ENCODE results near the gene PCDHB6.
"Not testable (repeated sequence)": the region's sequence is repeated elsewhere in the genome, so short reads cannot be mapped to it uniquely, and the experiment has no call there.

PCDHB6 gene

DNA sequence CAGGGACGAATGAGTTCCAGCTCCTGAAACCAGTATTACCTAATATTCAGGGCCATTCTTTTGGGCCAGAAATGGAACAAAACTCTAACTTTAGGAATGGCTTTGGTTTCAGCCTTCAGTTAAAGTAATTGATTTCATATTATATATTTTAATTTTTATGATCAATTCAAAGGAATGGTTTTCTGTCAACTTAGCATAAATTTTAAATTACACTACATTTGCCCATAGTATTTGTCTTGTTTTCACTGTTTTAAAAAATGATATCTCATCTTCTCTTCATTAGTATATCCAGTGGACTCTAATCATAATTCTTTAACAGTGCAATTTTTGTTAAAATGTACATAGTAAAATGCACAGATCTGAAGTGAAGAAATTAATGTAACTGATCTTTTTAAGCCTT lies 30.5 kb downstream of the PCDHB6 start:
- Mint-ChIP-seq H3K27me3 (peaks cover 40% of the 10 kb centered on the region), H3K4me1 (no peaks in the 10 kb centered on the region), H3K4me3 (no peak overlapping the region), H3K9me3 (peaks cover 32% of the 10 kb centered on the region), H3K27ac (no peak overlapping the region), H3K36me3 (ENCODE audit: low read depth) (peaks cover 7% of the 10 kb centered on the region)
- ATAC-seq, result no peak
- DNase-seq, result no peak

DNA sequence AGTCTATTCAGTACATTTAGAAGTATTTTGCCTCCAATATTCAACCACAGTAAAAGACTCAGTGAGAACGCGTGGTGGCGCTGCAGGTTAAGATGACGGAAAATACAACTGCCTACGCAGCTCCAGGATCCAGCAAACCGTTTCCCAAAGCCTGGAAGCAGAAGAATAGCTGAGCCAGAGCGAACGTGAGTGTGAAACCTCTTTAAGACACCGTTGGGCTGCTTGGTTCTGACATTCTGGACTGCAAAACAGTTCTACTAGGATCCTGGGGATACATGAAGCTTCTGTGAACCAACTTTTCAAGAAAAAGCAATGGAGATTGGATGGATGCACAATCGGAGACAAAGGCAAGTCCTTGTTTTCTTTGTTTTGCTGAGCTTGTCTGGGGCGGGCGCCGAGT lies 32.4 kb downstream of the PCDHB6 start, which contains the start of gene PCDHB16:
TSS of gene PCDHB16 (plus strand) at position 140 of the 400 bp plus-strand sequence. CDS start at position 313, 173 bp downstream.
- Mint-ChIP-seq H3K27me3 (peaks cover 49% of the 10 kb centered on the region), H3K9me3 (peaks cover 37% of the 10 kb centered on the region), H3K36me3 (ENCODE audit: low read depth) (peaks cover 10% of the 10 kb centered on the region), H3K27ac (no peak within 1 kb of the TSS), H3K4me3 (no peak within 1 kb of the TSS), H3K4me1 (peaks cover 4% of the 10 kb centered on the region)
- no peak for DNase-seq
- ATAC-seq, result no peak

DNA sequence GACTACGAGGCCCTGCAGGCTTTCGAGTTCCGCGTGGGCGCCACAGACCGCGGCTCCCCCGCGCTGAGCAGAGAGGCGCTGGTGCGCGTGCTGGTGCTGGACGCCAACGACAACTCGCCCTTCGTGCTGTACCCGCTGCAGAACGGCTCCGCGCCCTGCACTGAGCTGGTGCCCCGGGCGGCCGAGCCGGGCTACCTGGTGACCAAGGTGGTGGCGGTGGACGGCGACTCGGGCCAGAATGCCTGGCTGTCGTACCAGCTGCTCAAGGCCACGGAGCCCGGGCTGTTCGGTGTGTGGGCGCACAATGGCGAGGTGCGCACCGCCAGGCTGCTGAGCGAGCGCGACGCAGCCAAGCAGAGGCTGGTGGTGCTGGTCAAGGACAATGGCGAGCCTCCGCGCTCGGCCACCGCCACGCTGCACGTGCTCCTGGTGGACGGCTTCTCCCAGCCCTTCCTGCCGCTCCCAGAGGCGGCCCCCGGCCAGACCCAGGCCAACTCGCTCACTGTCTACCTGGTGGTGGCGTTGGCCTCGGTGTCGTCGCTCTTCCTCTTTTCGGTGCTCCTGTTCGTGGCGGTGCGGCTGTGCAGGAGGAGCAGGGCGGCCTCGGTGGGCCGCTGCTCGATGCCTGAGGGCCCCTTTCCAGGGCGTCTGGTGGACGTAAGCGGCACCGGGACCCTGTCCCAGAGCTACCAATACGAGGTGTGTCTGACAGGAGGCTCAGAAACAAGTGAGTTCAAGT lies 34.4 kb downstream of the PCDHB6 start:
- not testable (repeated sequence) for H3K4me3 Mint-ChIP-seq, DNase-seq

DNA sequence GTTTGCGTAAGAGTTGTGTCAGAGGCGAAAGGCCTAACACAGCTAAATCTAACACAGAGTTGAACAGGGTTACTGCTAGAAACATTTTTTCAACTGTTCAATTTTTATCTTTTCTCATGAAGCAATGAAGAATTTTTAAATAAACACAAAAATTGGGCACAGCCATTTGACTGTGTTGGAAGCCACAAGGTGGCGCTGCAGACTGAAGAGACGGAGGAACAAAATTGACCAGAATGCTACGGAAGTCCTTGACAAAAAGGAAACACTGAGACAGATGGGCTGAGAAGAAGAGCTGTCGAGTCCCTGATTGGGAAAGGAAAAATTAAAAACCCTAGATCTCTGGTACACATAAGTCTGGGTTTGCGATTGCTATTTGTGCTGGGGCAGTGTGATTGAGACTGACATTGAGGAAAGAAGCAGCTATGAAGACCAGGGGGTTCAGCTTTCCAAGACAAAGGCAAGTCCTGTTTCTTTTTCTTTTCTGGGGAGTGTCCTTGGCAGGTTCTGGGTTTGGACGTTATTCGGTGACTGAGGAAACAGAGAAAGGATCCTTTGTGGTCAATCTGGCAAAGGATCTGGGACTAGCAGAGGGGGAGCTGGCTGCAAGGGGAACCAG lies 37.1 kb downstream of the PCDHB6 start, which contains the start of gene PCDHB9:
TSS of gene PCDHB9 (plus strand) at position 265 of the 616 bp plus-strand sequence. CDS start at position 423, 158 bp downstream.
- H3K4me3 Mint-ChIP-seq, result peak within 1 kb of the TSS; percentile 30
- ATAC-seq (no peak), DNase-seq (peak; percentile 20)
- peaks cover 55% of the 10 kb centered on the region for H3K27me3 Mint-ChIP-seq
- H3K36me3 Mint-ChIP-seq (ENCODE audit: low read depth), result peaks cover 19% of the 10 kb centered on the region
- peaks cover 4% of the 10 kb centered on the region for H3K4me1 Mint-ChIP-seq
- H3K9me3 Mint-ChIP-seq, result peaks cover 44% of the 10 kb centered on the region
- H3K27ac Mint-ChIP-seq, result no peak within 1 kb of the TSS

More for the DNA sequence above, 34.4 kb downstream of the PCDHB6 start:
- not testable (repeated sequence) for H3K4me1 Mint-ChIP-seq, H3K27ac Mint-ChIP-seq, ATAC-seq
- H3K36me3 Mint-ChIP-seq (ENCODE audit: low read depth), result peaks cover 15% of the 10 kb centered on the region
- peaks cover 46% of the 10 kb centered on the region for H3K9me3 Mint-ChIP-seq
- peaks cover 58% of the 10 kb centered on the region for H3K27me3 Mint-ChIP-seq

DNA sequence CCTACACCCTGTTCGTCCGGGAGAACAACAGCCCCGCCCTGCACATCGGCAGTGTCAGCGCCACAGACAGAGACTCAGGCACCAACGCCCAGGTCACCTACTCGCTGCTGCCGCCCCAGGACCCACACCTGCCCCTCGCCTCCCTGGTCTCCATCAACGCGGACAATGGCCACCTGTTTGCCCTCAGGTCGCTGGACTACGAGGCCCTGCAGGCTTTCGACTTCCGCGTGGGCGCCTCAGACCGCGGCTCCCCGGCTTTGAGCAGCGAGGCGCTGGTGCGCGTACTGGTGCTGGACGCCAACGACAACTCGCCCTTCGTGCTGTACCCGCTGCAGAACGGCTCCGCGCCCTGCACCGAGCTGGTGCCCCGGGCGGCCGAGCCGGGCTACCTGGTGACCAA lies 38.8 kb downstream of the PCDHB6 start:
- peaks cover 50% of the 10 kb centered on the region for H3K27me3 Mint-ChIP-seq
- not testable (repeated sequence) for H3K4me1 Mint-ChIP-seq, ATAC-seq, DNase-seq, H3K4me3 Mint-ChIP-seq, H3K27ac Mint-ChIP-seq
- H3K9me3 Mint-ChIP-seq, result peaks cover 35% of the 10 kb centered on the region
- H3K36me3 Mint-ChIP-seq (ENCODE audit: low read depth), result peaks cover 21% of the 10 kb centered on the region

DNA sequence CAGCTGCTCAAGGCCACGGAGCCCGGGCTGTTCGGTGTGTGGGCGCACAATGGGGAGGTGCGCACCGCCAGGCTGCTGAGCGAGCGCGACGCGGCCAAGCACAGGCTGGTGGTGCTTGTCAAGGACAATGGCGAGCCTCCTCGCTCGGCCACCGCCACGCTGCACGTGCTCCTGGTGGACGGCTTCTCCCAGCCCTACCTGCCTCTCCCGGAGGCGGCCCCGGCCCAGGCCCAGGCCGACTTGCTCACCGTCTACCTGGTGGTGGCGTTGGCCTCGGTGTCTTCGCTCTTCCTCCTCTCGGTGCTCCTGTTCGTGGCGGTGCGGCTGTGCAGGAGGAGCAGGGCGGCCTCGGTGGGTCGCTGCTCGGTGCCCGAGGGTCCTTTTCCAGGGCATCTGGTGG lies 39.3 kb downstream of the PCDHB6 start:
- not testable (repeated sequence) for DNase-seq, H3K4me3 Mint-ChIP-seq, H3K27ac Mint-ChIP-seq, ATAC-seq, H3K4me1 Mint-ChIP-seq
- peaks cover 50% of the 10 kb centered on the region for H3K27me3 Mint-ChIP-seq
- H3K9me3 Mint-ChIP-seq, result peaks cover 35% of the 10 kb centered on the region
- H3K36me3 Mint-ChIP-seq (ENCODE audit: low read depth), result peaks cover 22% of the 10 kb centered on the region

DNA sequence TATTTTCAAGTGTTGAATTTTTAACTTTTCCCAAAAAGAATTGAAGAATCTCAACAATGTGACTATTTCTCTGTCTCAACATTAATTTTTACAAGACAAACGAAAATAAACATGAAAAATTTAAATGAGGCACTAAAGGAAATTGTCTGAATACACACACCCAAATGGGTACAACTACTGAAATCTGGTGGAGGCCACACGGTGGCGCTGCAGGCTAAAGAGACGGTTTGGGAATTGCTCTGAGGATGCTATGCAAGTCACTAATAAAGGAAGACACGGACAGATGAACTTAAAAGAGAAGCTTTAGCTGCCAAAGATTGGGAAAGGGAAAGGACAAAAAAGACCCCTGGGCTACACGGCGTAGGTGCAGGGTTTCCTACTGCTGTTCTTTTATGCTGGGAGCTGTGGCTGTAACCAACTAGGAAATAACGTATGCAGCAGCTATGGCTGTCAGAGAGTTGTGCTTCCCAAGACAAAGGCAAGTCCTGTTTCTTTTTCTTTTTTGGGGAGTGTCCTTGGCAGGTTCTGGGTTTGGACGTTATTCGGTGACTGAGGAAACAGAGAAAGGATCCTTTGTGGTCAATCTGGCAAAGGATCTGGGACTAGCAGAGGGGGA lies 42.4 kb downstream of the PCDHB6 start, which contains the start of gene PCDHB10:
TSS of gene PCDHB10 (plus strand) at position 244 of the 616 bp plus-strand sequence. CDS start at position 444, 200 bp downstream.
- Mint-ChIP-seq H3K9me3 (peaks cover 37% of the 10 kb centered on the region), H3K27me3 (peaks cover 37% of the 10 kb centered on the region), H3K4me1 (no peaks in the 10 kb centered on the region), H3K36me3 (ENCODE audit: low read depth) (peaks cover 20% of the 10 kb centered on the region), H3K4me3 (no peak within 1 kb of the TSS), H3K27ac (no peak within 1 kb of the TSS)
- DNase-seq (peak; percentile 25), ATAC-seq (no peak)

DNA sequence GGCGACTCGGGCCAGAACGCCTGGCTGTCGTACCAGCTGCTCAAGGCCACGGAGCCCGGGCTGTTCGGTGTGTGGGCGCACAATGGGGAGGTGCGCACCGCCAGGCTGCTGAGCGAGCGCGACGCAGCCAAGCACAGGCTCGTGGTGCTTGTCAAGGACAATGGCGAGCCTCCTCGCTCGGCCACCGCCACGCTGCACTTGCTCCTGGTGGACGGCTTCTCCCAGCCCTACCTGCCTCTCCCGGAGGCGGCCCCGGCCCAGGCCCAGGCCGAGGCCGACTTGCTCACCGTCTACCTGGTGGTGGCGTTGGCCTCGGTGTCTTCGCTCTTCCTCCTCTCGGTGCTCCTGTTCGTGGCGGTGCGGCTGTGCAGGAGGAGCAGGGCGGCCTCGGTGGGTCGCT lies 44.5 kb downstream of the PCDHB6 start:
- ATAC-seq, H3K4me3 Mint-ChIP-seq, H3K4me1 Mint-ChIP-seq, DNase-seq, H3K27ac Mint-ChIP-seq: not testable (repeated sequence)
- Mint-ChIP-seq H3K27me3 (peaks cover 39% of the 10 kb centered on the region), H3K9me3 (peaks cover 44% of the 10 kb centered on the region), H3K36me3 (ENCODE audit: low read depth) (peaks cover 15% of the 10 kb centered on the region)

DNA sequence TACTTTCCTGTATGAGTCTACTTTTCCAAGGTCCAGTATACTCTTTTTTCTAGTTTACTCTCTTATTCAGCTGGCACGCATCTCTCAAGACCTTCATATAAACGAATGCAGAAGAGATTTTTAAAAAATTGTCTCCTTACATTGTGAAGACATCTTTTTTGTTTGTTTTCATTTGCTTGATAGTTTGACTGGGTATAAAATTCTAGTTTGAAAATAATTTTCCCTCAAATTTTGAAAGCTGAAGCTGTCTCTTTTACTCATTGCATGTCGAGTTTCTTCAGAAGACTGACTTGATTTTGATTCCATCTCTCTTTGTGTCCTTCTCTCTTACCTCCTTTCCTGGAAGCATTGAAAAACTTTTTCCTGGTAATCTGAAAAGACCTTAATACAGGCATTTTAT lies 46.5 kb downstream of the PCDHB6 start:
- ATAC-seq (no peak), DNase-seq (no peak)
- H3K9me3 Mint-ChIP-seq, result peaks cover 51% of the 10 kb centered on the region
- peaks cover 46% of the 10 kb centered on the region for H3K27me3 Mint-ChIP-seq
- H3K4me1 Mint-ChIP-seq, result no peaks in the 10 kb centered on the region
- no peak overlapping the region for H3K27ac Mint-ChIP-seq
- H3K4me3 Mint-ChIP-seq, result no peak overlapping the region
- H3K36me3 Mint-ChIP-seq (ENCODE audit: low read depth), result peaks cover 21% of the 10 kb centered on the region

DNA sequence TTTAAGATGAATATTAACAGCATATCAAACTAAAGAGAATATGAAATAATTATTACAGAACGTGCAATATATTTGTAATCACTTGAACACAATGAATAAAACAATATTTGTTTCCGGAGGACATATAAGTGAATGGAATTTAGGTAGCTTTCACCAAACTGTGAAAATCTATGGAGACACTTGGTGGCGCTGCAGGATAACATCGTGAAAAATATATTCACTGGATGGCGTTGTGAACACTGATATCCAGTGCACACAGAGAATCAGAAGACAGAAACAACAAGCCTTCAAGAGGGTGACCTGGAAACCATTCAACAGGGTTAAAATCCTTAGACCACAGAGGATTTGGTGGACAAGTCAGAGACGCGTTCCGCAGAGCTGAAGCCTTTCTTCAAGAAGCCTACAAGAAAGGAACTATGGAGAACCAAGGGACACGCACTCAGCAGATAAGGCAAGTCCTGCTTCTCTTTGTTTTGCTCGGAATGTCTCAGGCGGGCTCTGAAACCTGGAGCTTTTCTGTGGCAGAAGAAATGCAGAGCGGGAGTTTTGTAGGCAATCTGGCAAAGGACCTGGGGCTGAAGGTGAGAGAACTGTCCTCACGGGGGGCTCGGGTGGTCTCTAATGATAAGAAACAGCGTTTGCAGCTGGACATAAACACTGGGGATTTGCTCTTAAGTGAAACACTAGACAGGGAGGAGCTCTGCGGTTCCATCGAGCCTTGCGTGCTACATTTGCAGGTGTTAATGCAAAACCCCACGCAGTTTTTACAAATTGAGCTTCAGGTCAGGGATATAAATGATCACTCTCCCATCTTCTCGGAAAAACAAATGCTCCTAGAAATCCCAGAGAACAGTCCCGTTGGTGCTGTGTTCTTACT lies 49.7 kb downstream of the PCDHB6 start, which contains the start of gene PCDHB11:
TSS of gene PCDHB11 (plus strand) at position 269 of the 877 bp plus-strand sequence. CDS start at position 417, 148 bp downstream.
- Mint-ChIP-seq H3K27me3 (peaks cover 38% of the 10 kb centered on the region), H3K27ac (no peak within 1 kb of the TSS), H3K4me3 (no peak within 1 kb of the TSS), H3K36me3 (ENCODE audit: low read depth) (peaks cover 16% of the 10 kb centered on the region), H3K9me3 (peaks cover 43% of the 10 kb centered on the region), H3K4me1 (no peaks in the 10 kb centered on the region)
- ATAC-seq, result no peak
- no peak for DNase-seq

DNA sequence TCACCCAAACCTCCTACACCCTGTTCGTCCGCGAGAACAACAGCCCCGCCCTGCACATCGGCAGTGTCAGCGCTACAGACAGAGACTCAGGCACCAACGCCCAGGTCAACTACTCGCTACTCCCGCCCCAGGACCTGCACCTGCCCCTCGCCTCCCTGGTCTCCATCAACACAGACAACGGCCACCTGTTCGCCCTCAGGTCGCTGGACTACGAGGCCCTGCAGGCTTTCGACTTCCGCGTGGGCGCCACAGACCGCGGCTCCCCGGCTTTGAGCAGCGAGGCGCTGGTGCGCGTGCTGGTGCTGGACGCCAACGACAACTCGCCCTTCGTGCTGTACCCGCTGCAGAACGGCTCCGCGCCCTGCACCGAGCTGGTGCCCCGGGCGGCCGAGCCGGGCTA lies 51.3 kb downstream of the PCDHB6 start:
- DNase-seq, ATAC-seq, H3K4me1 Mint-ChIP-seq, H3K27ac Mint-ChIP-seq, H3K4me3 Mint-ChIP-seq: not testable (repeated sequence)
- H3K36me3 Mint-ChIP-seq (ENCODE audit: low read depth), result peaks cover 13% of the 10 kb centered on the region
- H3K27me3 Mint-ChIP-seq, result peaks cover 43% of the 10 kb centered on the region
- peaks cover 37% of the 10 kb centered on the region for H3K9me3 Mint-ChIP-seq

DNA sequence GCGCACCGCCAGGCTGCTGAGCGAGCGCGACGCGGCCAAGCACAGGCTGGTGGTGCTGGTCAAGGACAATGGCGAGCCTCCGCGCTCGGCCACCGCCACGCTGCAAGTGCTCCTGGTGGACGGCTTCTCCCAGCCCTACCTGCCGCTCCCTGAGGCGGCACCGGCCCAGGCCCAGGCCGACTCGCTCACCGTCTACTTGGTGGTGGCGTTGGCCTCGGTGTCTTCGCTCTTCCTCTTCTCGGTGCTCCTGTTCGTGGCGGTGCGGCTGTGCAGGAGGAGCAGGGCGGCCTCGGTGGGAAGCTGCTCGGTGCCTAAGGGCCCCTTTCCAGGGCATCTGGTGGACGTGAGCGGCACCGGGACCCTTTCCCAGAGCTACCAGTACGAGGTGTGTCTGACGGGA lies 51.8 kb downstream of the PCDHB6 start:
- not testable (repeated sequence) for H3K4me1 Mint-ChIP-seq, DNase-seq, ATAC-seq, H3K27ac Mint-ChIP-seq, H3K4me3 Mint-ChIP-seq
- Mint-ChIP-seq H3K9me3 (peaks cover 32% of the 10 kb centered on the region), H3K27me3 (peaks cover 44% of the 10 kb centered on the region), H3K36me3 (ENCODE audit: low read depth) (peaks cover 11% of the 10 kb centered on the region)

Measured in activated naive CD8-positive, alpha-beta T cell treated with anti-CD3 and anti-CD28 coated beads, Interleukin-2, amount 50 U/mL, for 24 hours (primary cell).